ENCODE results near the gene ATP10D.
"Not testable (repeated sequence)": the region's sequence is repeated elsewhere in the genome, so short reads cannot be mapped to it uniquely, and the experiment has no call there.

The ATP10D gene

GRCh38 chr4:47535567-47536147 is 50.6 kb downstream of the ATP10D start:
- DNase-seq (ENCODE audit: low spot score) = no peak

- no peak for DNase-seq (ENCODE audit: low spot score)
Observed at GRCh38 chr4:47536966-47537365, 51.9 kb downstream of the ATP10D start.

- no peak for DNase-seq (ENCODE audit: low spot score)
Observed at GRCh38 chr4:47538111-47538824, 53.2 kb downstream of the ATP10D start.

GRCh38 chr4:47538825-47539154 is 53.7 kb downstream of the ATP10D start:
- DNase-seq (ENCODE audit: low spot score) = no peak

- DNase-seq (ENCODE audit: low spot score) = not testable (repeated sequence)
Observed at GRCh38 chr4:47542640-47543039, 57.6 kb downstream of the ATP10D start.

GRCh38 chr4:47543331-47543730 is 58.3 kb downstream of the ATP10D start:
- DNase-seq (ENCODE audit: low spot score) = no peak

- DNase-seq (ENCODE audit: low spot score) = not testable (repeated sequence)
Observed at GRCh38 chr4:47550357-47550756, 65.3 kb downstream of the ATP10D start.

GRCh38 chr4:47550899-47551548 is 65.9 kb downstream of the ATP10D start:
- DNase-seq (ENCODE audit: low spot score) = no peak

- DNase-seq (ENCODE audit: low spot score) = no peak
Observed at GRCh38 chr4:47551682-47552081, 66.6 kb downstream of the ATP10D start.

GRCh38 chr4:47553329-47554125 is 68.5 kb downstream of the ATP10D start:
- no peak for DNase-seq (ENCODE audit: low spot score)

- DNase-seq (ENCODE audit: low spot score) = not testable (repeated sequence)
Observed at GRCh38 chr4:47555920-47556319, 70.8 kb downstream of the ATP10D start.

GRCh38 chr4:47557255-47557654 is 72.2 kb downstream of the ATP10D start:
- no peak for DNase-seq (ENCODE audit: low spot score)

- no peak for DNase-seq (ENCODE audit: low spot score)
Observed at GRCh38 chr4:47560682-47561081, 75.6 kb downstream of the ATP10D start.

- DNase-seq (ENCODE audit: low spot score) = no peak
Observed at GRCh38 chr4:47561331-47561730, 76.3 kb downstream of the ATP10D start.

GRCh38 chr4:47562297-47562696 is 77.2 kb downstream of the ATP10D start:
- no peak for DNase-seq (ENCODE audit: low spot score)

GRCh38 chr4:47566566-47566965 is 81.5 kb downstream of the ATP10D start:
- DNase-seq (ENCODE audit: low spot score) = no peak

GRCh38 chr4:47566969-47567368 is 81.9 kb downstream of the ATP10D start:
- DNase-seq (ENCODE audit: low spot score) = no peak

- no peak for DNase-seq (ENCODE audit: low spot score)
Observed at GRCh38 chr4:47567511-47567910, 82.4 kb downstream of the ATP10D start.

GRCh38 chr4:47570816-47571215 is 85.7 kb downstream of the ATP10D start:
- DNase-seq (ENCODE audit: low spot score) = no peak

- DNase-seq (ENCODE audit: low spot score) = no peak
Observed at GRCh38 chr4:47572981-47573380, 87.9 kb downstream of the ATP10D start.

- DNase-seq (ENCODE audit: low spot score) = no peak
Observed at GRCh38 chr4:47577779-47578553, 92.9 kb downstream of the ATP10D start.

- DNase-seq (ENCODE audit: low spot score) = no peak
Observed at GRCh38 chr4:47579235-47579634, 94.2 kb downstream of the ATP10D start.
